Measurements from ENCODE around the gene CSTB. TPM values are rescaled to one million over a fixed set of nuclear protein-coding genes. Genes with fewer than 3 reads are reported as not detected.
A peak's percentile ranks its signal among the peaks of the same experiment; 100 is the strongest.

Gene CSTB
- total RNA-seq, 1 experiment from 2014 or later: 40.7 TPM

DNA sequence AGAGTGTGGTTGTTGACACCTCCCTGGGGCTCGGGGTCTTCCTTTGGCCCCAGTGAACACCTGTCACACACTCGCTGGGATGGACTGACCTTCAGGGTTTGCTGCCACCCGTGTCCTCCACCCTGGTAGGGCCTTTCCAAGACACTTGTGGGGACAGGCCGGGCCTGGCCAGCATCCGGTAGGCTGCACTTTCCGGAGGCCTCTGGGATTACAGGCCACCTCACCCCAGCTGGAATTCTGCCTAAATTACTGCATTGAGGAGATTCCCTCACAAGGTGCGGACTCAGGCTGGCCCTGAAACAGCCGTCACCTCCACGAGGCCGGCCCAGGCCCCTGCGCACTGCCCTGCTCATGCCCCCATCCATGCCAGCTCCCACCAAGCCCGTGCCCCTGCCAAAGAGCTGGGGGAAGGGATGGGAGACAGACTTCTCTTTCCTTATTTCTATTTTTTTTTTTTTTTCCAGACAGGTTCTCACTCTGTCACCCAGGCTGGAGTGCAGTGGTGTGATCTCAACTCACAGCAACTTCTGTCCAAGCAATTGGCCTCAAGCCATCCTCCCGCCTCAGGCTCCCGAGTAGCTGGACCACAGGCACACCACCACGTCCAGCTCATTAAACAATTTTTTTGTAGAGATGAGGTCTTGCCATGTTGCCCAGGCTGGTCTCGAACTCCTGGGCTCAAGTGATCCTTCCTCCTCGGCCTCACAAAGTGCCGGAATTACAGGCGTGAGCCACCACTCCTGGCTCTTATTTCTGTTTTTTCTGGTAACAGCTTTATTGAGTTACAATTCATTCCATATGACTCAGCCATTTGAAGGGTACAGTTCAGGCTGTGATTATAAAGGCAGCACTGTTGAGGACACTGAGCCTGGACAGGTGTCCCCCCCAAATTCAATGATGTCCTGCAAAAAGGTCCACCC lies 11.3 kb downstream of the CSTB start:
- Histone ChIP-seq H2AFZ (ENCODE audit: low read length) (no peak overlapping the region), H3K23ac (ENCODE audit: insufficient read length, low read depth, low read length) (no peak overlapping the region), H3K23me2 (ENCODE audit: insufficient read length, low read depth, low read length, poor library complexity, severe bottlenecking) (no peaks in the 10 kb centered on the region), H3K18ac (ENCODE audit: insufficient read length, low read depth, low read length) (no peak overlapping the region), H3K14ac (ENCODE audit: insufficient read depth, low read length) (no peak overlapping the region), H3K27me3 (ENCODE audit: insufficient read depth, low read length) (no peaks in the 10 kb centered on the region), H3K9me3 (ENCODE audit: control insufficient read depth, low read depth, low read length) (no peaks in the 10 kb centered on the region), H3K4me2 (ENCODE audit: insufficient read depth, insufficient read length, low read length) (no peak overlapping the region), H4K91ac (ENCODE audit: insufficient read length, low read depth, low read length) (no peak overlapping the region), H3K79me2 (ENCODE audit: insufficient read depth, low read length) (no peaks in the 10 kb centered on the region), H3K4me1 (ENCODE audit: insufficient read depth, low read length) (no peaks in the 10 kb centered on the region), H2BK5ac (ENCODE audit: insufficient read length, low read length) (no peak overlapping the region), H3K79me1 (ENCODE audit: insufficient read depth, low read depth, low read length, poor library complexity, severe bottlenecking) (no peaks in the 10 kb centered on the region), H4K20me1 (ENCODE audit: control insufficient read depth, insufficient read depth, insufficient read length) (no peaks in the 10 kb centered on the region), H4K5ac (ENCODE audit: insufficient read length, low read depth, low read length) (no peak overlapping the region), H3K4ac (ENCODE audit: low read depth, low read length) (no peak overlapping the region), H2BK15ac (ENCODE audit: low read depth, low read length) (no peak overlapping the region), H2BK120ac (ENCODE audit: low read depth, low read length, poor library complexity, severe bottlenecking) (no peak overlapping the region), H3K56ac (ENCODE audit: insufficient read length, low read depth, low read length) (no peak overlapping the region), H3T11ph (ENCODE audit: low read length) (no peak overlapping the region), H3K27ac (ENCODE audit: insufficient read length, low read depth, low read length) (no peak overlapping the region), H2BK20ac (ENCODE audit: low read depth, low read length, poor library complexity, severe bottlenecking) (no peak overlapping the region), H4K8ac (replicated peaks; ENCODE audit: insufficient read length, low read depth, low read length) (no peak overlapping the region), H2BK12ac (ENCODE audit: insufficient read length, low read depth, low read length) (no peak overlapping the region), H3K9ac (ENCODE audit: extremely low read depth, insufficient read length, low read length) (no peak overlapping the region), H2AK5ac (ENCODE audit: insufficient read length, low read length) (no peak overlapping the region)
- Mint-ChIP-seq H3K27me3 (ENCODE audit: low read depth) (no peaks in the 10 kb centered on the region), H3K4me1 (peaks cover 18 to 23% of the 10 kb centered on the region in 2 experiments), H3K36me3 (ENCODE audit: insufficient read depth in 1 of 3, low read depth in 3 of 3) (peaks cover 6 to 19% (median 14%) of the 10 kb centered on the region in 3 experiments), H3K9me3 (peaks cover 0 to 3% of the 10 kb centered on the region in 2 experiments; a peak in 1 of 5 replicates), H3K27ac (peak overlapping the region in 2 of 3 experiments; percentile 44 to 57; a peak in 3 of 7 replicates), H3K4me3 (no peak overlapping the region)
- TF ChIP-seq, protein P1, sequence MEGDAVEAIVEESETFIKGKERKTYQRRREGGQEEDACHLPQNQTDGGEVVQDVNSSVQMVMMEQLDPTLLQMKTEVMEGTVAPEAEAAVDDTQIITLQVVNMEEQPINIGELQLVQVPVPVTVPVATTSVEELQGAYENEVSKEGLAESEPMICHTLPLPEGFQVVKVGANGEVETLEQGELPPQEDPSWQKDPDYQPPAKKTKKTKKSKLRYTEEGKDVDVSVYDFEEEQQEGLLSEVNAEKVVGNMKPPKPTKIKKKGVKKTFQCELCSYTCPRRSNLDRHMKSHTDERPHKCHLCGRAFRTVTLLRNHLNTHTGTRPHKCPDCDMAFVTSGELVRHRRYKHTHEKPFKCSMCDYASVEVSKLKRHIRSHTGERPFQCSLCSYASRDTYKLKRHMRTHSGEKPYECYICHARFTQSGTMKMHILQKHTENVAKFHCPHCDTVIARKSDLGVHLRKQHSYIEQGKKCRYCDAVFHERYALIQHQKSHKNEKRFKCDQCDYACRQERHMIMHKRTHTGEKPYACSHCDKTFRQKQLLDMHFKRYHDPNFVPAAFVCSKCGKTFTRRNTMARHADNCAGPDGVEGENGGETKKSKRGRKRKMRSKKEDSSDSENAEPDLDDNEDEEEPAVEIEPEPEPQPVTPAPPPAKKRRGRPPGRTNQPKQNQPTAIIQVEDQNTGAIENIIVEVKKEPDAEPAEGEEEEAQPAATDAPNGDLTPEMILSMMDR (conservative IDR thresholded peaks at IDR 0.05): no peak
- no CpG with 5 or more reads among the region's 19 CpGs for WGBS (ENCODE audit: extremely low coverage, insufficient read length, low lambda C conversion rate)
- no peak for DNase-seq
